ENCODE data around the gene KLK13.

Gene KLK13, protein sequence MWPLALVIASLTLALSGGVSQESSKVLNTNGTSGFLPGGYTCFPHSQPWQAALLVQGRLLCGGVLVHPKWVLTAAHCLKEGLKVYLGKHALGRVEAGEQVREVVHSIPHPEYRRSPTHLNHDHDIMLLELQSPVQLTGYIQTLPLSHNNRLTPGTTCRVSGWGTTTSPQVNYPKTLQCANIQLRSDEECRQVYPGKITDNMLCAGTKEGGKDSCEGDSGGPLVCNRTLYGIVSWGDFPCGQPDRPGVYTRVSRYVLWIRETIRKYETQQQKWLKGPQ

DNA sequence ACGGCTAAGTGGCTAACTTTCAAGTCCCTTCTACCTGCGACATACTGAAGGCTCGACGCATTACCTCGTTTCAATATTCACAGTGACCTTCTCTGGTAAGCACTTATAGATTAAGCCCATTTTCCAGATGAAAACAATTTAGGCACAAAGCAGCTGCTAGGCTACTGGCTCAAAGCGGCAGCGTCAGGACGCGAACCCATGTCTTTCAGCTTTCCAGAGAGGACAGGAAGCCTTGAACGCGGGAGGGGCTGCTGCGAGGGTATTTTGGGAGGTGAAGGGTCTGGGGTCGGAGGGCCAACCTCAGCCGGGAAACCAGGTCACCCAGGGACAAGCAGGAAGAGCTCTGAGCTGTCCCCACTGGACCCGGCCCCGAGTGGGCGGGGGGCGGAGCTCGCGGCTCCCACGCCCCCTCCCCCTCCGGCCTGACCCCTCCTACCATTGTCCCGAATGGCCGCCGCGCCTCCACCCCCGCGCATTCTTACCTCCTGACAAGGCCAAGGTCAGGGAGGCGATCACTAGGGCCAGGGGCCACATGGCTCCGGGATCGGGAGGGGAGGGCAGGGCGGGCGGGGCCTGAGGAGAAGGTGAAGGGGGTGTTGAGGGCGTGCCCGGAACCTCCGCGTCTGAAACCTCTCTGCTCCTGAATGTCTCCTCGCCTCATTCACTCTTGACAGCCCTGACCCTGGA, at the start of gene KLK13:
Gene KLK13, minus strand, starts transcription at position 559 of the 687 bp plus-strand sequence. Its CDS starts 25 bp downstream, at position 534.
- in situ Hi-C loops (cut with HindIII; ENCODE audit: low sequenced_read_pairs), result no loop called here

DNA sequence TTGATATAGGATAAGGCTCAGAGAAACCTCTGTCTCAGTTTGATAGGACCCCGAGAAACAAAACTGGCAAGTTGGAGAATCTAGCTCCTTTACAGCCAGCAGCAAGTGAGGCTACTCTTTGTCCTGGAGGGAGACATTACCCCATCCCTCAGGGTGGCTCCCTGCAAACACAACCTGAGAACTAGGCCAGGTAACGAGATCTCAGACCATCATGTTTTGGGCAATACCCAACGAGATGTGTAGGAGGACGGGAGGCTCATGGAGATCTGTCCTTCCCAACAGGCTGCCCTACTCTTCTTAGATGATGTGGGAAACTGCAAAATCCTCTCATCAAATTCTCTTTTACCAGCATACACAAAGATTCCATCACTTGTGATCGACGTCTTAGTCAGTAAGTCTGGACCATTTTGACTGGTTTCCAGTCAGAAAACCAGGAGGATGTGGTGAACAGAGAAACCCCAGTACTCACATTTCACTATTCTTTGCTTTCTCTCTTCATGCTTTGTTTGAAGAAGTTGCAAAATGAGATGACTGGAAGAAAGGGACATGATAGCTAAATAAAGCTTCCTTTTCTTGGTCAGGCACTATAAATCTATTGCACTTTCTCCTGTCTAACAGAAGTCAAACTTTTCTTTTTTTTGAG, 49.3 kb upstream of the KLK13 start:
- in situ Hi-C loops (cut with HindIII; ENCODE audit: low sequenced_read_pairs), result loop anchor here (5.0 kb wide), 1 partner anchor 87 kb away; the partner anchor contains the start of gene KLK11

DNA sequence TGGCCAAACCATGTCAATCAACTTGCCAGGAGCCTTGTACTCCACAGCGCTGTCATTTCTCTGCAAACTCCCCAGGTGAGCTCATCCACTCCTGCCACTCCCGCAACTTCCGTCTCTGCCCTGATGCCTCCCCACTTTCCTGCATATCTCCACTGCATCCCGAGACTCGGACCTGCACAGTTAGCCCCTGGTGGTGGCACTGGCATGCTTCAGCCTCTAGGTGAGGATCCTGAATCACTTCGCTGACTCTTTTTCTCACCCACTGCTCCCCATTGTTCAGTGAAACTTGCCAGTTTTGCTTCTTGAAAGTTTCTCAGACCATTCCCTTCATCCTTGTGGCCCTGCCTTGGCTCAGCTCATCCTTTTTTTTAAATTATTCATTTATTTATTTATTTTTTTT, 46.7 kb upstream of the KLK13 start:
- in situ Hi-C loops (cut with HindIII; ENCODE audit: low sequenced_read_pairs), result loop anchor here (5.0 kb wide), 1 partner anchor 84 kb away; the partner anchor contains the start of gene KLK11

DNA sequence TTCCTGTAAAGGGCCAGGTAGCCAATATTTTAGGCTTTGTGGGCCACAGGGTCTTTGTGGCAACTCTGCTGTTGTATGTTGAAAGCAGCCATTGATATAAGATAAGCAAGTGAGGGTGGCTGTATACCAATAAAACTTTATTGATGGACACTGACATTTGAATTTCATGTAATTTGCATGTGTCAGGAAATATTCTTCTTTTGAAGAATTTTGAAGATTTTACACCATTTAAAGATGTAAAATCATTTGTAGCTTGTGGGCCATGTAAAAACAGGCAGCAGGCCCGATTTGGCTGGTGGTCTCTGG, 45.7 kb upstream of the KLK13 start:
- in situ Hi-C loops (cut with HindIII; ENCODE audit: low sequenced_read_pairs), result loop anchor here (5.0 kb wide), 1 partner anchor 83 kb away; the partner anchor contains the start of gene KLK11

DNA sequence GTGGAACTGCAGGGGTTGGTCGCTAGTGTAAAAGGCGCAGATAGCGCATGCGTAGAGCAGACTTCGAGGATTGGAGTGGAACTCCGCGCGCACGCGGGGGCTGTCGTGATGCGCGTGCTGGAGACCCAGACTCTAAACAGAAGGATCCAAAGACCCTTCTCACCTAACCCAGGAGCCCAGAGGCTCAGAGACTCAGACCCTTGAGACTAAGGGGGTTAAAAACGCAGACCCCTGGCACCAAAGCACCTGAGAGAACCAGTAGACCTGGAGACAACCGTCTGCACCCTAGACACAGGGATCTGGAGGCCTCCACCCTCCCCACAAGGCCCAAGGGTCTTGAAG, 43.9 kb upstream of the KLK13 start:
- in situ Hi-C loops (cut with HindIII; ENCODE audit: low sequenced_read_pairs), result no loop called here

DNA sequence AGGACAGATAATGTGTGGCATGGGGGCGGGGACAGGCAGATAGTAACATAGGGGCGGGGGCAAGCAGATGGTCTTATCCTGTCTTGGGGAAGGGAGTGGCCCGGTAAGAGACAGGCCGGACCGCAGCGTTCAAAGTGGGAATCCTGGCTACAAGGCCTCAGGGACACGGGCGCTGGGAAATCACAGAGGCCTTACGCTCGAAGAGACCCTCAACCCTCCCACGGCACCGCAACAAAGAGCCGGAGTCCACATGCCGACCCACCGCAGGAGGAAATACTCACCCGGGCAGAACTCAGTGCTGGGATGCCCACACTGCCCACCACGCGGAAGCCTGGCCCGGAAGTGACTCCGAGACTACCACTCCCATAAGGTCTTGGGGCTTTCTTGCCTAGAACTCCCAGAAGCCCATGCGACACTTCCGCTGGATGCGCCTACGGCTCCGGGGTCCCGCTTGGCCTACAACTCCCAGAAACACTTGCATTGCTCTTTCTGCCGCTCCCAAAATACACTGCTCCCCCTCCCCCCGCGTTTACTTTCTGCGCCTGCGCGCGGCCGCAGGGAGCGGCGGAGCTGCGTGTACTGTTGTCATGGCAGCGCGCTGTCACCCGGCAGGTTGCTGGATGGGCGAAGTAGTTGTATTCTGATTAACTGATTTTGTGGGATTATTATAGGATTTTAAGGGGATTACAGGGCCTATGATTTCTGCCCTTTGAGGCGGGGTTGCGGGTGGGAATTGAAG, 43.3 kb upstream of the KLK13 start, which contains the start of gene CTU1:
Gene CTU1, minus strand, starts transcription at position 344 of the 739 bp plus-strand sequence. CDS start 3,840 bp downstream, outside the sequence.
- in situ Hi-C loops (cut with HindIII; ENCODE audit: low sequenced_read_pairs), result no loop called here

DNA sequence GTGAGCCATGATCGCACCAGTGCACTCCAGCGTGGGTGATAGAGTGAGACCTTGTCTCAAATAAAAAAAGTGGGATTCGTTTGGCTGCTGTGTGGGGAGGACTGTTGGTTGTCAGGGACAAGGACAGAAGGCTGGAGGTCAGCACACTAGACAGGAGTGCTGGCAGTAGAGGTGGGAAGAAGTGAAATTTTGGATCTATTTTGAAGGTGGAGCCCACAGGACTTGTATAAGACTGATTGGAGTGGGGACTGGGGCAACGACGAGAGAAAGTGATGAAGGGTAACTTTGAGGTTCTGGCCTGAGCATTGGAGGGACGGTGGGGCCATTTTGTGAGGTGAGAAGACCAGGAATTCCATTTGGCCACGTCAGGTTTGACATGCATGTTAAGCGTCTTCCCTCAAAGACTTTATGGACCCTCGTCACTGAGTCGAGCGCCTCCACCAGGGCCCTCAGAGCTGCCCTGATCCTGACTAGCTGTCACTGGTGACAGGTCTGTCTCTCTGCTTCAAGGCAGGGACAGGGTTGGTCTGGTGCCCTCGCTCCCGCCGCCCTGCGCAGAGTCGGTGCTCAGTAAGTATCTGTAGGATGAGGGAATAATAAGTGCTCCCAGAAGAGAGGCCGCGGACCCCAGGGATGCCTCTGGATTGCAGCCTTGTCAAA, 42.6 kb upstream of the KLK13 start:
- in situ Hi-C loops (cut with HindIII; ENCODE audit: low sequenced_read_pairs), result no loop called here

DNA sequence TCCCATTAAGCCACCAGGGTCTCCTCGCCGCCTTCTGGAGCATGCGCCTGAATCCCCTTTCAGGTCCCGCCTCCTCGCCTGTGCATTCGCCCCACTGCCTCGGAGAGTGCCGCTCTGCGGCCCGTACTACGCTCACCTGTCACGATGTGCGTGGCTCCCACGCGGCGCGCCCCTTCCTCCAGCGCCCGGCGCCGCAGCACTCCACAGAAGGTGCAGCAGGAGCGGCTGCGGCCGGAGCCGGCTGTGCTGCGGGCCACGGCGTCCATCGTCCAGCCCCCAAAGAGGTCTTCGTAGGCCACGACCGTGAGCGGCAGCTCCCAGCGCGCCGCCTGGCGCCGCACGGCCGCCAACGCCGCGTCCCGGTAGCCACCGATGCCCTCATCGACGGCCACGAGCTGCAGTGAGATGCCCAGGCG, 39.0 kb upstream of the KLK13 start:
- in situ Hi-C loops (cut with HindIII; ENCODE audit: low sequenced_read_pairs), result no loop called here

DNA sequence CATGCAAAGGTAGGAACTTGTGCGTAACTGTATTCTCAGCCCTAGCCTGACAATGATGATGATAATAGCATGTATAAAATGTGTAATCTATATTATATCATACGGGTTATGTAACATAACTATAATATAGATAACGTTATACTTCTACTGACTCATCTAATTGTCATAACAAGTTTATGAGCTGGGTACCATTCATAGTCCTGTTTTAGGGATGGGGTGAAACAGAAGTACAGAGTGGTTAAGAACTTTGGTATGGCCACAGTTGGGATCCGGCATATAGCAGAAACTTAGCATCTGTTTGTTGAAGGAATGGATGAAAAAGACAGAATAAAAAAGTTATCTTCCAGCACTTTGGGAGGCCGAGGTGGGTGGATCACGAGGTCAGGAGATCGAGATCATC, 38.1 kb upstream of the KLK13 start:
- in situ Hi-C loops (cut with HindIII; ENCODE audit: low sequenced_read_pairs), result no loop called here

DNA sequence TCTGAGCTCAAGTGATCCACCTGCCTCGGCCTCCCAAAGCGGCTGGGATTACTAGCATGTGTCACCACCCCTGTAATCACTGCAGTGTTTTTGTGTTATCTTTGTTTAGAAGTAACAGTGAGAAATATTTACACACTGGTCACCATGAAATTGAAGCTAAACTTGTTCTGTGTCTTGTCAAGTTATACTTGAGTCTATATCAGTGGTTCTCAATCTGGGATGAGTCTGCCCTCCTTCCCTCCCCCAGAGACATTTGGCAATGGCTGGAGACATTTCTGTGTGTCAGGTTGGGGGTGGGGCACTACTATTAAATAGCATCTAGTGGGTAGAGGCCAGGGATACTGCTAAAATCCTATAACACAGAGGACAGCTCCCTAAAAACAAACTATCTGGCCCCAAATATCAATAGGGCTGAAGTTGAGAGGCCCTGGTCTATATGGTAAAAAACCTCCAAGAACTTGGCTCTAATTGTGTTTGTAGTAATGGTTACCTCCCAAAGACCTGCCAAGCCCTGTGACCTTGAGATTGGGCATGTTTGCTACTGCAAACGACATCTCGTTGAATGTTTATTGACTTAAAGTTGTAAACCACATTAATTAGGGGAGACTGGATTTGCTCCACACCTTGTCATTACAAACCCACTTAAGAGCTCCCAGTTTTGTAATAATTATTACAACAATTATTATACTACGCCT, 36.4 kb upstream of the KLK13 start:
- in situ Hi-C loops (cut with HindIII; ENCODE audit: low sequenced_read_pairs), result no loop called here

DNA sequence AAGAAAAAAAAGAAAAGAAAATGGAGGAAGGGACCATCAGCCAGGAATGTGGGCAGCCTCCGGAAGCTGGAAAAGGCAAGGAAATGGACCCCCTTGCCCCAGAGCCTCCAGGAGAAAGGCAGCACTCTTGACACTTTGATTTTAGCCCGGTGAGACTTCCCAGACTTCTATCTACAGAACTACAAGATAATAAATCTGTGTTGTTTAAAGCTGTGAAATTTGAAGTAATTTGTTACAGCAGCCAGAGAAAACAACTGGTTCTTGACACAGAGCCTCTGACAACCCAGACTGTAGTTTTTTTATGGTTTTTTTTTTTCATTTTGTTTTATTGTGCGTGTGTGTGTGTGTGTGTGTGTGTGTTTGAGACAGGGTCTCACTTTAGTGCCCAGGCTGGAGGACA, 35.7 kb upstream of the KLK13 start:
- in situ Hi-C loops (cut with HindIII; ENCODE audit: low sequenced_read_pairs), result no loop called here

DNA sequence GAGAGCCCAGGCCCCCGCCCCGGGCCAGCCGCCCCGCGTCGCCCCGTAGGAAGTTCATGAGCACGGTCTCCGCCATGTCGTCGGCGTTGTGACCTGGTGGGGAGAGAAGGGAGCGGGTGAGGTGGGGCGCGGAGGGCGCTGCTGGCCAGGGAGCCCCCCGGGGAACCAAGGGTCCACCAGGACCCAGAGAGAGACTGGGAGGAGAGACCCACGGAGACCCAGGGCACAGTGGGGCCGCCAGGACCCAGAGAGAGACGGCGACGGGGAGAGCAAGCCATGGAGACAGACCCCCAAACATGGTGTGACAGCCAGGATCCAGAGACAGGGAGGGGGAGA, 34.1 kb upstream of the KLK13 start:
- in situ Hi-C loops (cut with HindIII; ENCODE audit: low sequenced_read_pairs), result no loop called here

DNA sequence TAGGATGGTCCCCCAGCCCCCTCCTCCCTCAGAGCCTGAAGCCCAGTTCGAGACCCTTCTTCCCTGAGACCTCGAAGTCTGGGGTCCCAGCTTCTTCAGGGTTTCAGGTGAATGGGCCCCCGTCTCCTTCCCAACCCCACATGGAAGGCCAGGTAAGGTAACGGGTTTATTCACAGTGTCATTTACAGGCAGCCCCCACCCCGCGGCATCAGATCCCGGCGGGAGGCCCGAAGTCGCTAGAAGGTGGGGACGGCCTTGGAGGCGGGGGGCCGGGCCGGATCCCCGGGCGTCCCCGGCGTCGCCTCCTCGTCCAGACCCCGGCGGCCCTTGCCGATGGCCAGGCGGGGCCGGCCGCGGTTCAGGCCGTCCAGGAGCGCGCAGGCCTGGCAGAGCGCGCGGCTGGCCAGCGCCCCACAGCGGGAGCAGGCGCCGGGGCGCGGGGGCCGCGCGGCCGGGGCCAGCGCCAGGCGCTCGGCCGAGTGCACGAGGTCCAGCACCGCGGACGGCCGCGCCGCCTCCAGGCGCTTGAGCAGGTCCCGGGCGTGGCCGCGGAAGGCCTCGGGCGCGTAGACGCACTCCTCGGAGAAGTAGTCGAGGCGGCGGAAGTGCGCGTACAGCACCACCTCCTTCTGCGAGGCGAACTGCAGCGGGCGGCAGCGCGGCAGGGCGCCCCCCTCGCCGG, 33.6 kb upstream of the KLK13 start:
- in situ Hi-C loops (cut with HindIII; ENCODE audit: low sequenced_read_pairs), result no loop called here

DNA sequence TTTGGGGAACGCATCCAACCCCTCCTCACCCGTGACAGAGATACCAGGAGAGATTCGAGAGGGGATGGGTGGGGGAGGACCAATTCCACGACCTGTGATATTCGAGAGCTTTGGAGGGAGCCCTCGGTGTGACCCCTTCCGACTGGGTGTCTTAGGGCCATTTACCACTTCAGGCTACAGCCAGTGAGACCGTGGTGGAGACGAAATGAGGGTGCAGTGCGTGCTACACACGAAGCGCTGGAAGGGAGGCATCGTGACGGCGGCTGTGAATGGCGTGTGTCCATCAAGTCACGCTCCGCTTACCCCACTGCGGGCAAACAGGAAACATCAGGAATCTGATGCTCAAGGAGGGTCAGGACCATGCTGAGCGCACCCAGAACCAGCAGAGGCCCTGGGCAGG, 32.9 kb upstream of the KLK13 start:
- in situ Hi-C loops (cut with HindIII; ENCODE audit: low sequenced_read_pairs), result no loop called here

DNA sequence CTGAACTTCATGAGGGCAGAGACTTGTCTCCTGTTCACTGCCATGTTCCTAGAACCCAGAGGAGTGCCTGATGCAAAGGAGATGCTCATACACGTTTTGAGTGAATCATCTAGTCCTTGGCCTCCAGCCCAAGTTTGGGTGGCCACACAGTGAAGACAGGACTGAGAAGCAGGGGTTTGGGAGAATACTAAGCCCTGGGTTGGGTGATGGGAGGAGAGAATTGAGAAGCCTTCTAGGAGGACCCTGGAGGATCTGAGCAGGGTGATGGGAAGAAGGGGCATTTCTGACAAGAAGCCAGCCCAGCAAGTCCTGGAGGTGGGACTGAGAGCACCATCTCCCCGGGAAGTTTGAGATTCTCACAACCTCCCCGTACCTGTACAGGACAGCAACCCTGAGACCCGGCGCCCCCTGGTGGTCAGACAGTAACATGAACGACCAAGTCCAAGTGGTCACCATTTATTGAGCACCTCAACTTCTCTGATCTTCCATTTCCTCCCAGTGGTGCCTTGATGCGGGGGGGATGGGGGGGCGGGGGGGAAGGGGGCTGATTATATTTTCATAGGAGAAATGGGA, 32.4 kb upstream of the KLK13 start:
- in situ Hi-C loops (cut with HindIII; ENCODE audit: low sequenced_read_pairs), result no loop called here

DNA sequence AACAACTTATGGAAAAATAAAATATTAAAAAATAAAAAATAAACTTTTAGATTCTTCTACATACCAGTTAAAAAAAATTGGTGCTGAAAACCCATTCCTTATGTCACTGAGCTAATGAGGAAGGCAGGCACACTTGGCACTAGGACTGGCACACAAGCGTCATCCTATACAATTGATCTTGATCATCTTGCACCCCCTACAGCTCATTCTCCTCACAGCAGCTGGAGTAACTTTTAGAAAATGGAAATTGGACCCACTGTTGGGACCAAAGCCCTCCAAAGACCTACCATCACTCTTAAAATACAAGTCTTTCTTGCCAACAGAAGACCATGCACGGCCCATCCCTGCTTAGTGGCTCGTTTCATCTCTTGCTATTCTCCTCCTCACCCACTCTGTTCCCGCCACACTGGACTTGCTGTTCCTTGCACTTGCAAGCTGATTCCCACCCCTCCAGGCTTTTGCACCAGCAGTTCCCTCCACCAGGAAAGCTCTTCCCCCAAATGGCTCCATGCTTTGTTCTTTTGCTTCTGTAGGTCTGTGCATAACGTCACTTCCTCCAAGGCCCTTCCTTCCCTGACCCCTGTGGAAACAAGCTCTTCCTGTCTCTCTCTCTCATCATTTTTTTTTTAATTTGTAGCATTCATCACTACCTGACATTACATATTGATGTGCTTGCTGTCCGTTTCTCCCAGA, 31.7 kb upstream of the KLK13 start:
- in situ Hi-C loops (cut with HindIII; ENCODE audit: low sequenced_read_pairs), result no loop called here

DNA sequence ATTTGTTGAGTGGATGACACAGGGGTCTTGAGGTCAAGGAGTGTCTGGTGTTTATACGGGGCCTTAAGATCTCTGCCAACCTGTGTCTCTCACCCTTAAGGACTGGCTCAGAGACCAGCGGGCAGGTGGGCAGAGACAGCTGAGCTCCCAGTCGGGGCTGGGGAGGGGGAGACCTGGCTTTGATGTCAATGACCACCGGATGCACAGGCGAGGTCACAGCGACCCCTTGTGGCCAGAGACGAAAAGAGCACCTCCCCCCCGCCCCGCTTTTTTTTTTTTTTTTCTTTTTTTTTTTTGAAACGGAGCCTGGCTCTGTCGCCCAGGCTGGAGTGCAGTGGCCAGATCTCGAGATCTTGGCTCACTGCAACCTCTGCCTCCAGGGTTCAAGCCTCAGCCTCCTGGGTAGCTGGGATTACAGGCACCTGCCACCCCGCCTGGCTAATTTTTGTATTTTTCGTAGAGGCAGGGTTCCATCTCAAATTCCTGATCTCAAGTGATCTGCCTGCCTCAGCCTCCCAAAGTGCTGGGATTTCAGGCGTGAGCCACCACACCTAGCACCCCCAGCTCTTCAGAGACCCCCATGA, 29.9 kb upstream of the KLK13 start:
- in situ Hi-C loops (cut with HindIII; ENCODE audit: low sequenced_read_pairs), result no loop called here

DNA sequence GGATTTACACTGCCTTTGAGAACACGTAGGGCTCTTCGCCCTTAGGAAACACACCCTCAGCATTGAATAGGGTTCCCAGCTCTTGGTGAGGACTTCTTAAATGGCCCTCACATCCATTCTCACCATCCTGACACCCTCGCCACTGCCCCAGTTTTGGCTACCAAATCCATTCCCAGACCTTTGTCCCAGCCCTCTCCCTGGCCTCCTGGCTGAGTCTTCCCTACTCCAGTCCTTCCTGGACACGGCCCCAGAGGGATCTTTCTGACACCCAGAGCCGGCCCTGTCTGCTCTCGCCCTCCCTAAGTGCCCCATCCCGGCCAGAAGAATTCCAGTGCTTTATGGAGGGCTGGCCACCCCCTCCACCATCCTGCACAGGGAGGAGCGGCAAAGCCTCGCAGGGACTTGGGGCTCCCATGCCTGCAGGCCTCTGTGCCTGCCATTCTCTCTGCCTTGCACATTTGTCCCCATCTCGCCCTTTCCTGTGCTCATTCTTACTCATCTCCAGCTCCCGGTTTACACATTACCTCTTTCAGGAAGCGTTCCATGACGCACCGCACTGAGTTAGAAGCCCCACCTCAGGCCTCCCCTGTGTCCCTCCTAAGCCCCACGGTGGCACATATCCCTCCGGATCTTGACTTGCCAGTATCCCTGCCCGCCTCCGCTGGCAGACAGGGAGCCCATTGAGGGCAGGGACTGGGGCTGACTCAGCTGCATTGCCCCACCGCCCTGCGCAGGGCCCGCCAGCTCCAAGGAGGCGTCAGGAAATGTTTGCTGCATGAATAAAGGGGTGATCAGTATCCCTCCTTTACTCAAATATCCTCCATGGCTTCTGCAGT, 28.8 kb upstream of the KLK13 start:
- in situ Hi-C loops (cut with HindIII; ENCODE audit: low sequenced_read_pairs), result no loop called here

All from endothelial cell of hepatic sinusoid (primary cell).